Endothelial cell of umbilical vein (primary cell): ENCODE data around the gene EEF2K. TPM values are rescaled to one million over a fixed set of nuclear protein-coding genes. Genes with fewer than 3 reads are reported as not detected.

Experiments
- BruUV-seq: library from RNA; stranded (reverse); fragments of 400-500 nt; replicated peaks from 2 replicates; lab custom pipeline; 2021; lab: Mats Ljungman, UMichigan
- CTCF ChIA-PET: fragments of 300-600, 350-600 bp; sonication (Branson Sonifier 250); formaldehyde crosslinking; loops from one replicate; lab custom pipeline; 2021; ENCODE audit warnings: antibody characterized with exemption, inconsistent platforms; lab: Charles Lee
- POLR2A ChIA-PET: fragments of 300-600, 350-600 bp; sonication (Branson Sonifier 250); formaldehyde crosslinking; loops from one replicate; lab custom pipeline; 2021; ENCODE audit warnings: antibody characterized with exemption, inconsistent platforms; lab: Charles Lee
- DNase-seq: peaks from one replicate; pipeline ENCODE4 v3.0.0-alpha.2; 2011; ENCODE audit warnings: low read depth, low spot score
- FAIRE-seq: peaks from 2 replicates; lab custom pipeline; 2011; peaks lifted over from hg19 to GRCh38; lab: Jason Lieb, UNC
- H2AFZ ChIP-seq: 2 replicates; pipeline ENCODE4 v1.6.0; 2012; ENCODE audit warnings: low read depth, low read length, control low read depth, inconsistent platforms
- H3K27ac ChIP-seq: 2 replicates; pipeline ENCODE4 v1.5.1; 2011; ENCODE audit warnings: low read depth, mild to moderate bottlenecking, control low read depth, low read length, moderate library complexity; ENCODE audit not compliant: insufficient read depth
- H3K27me3 ChIP-seq, 2 experiments: 2 replicates each; pipeline versions ENCODE4 v1.6.0 to v1.6.1; 2011; ENCODE audit warnings: low read length in 2 of 2, mixed read lengths in 1 of 2; ENCODE audit not compliant: control insufficient read depth in 2 of 2, insufficient read depth in 2 of 2
- H3K36me3 ChIP-seq, 2 experiments: 2 replicates in 1 of 2; 3 replicates in 1 of 2; pipeline ENCODE4 v1.5.1; 2011; ENCODE audit warnings: low read length in 2 of 2, mild to moderate bottlenecking in 1 of 2, moderate library complexity in 1 of 2; ENCODE audit not compliant: control insufficient read depth in 2 of 2, insufficient read depth in 2 of 2; ENCODE audit errors: extremely low read depth in 1 of 2
- H3K4me1 ChIP-seq: 3 replicates; pipeline ENCODE4 v1.5.1; 2011; ENCODE audit warnings: mild to moderate bottlenecking, low read length; ENCODE audit not compliant: control insufficient read depth, insufficient read depth; ENCODE audit errors: extremely low read depth
- H3K4me2 ChIP-seq: 2 replicates; pipeline ENCODE4 v1.6.1; 2011; ENCODE audit warnings: low read length, control low read depth, mixed read lengths; ENCODE audit not compliant: insufficient read depth
- H3K4me3 ChIP-seq, 3 experiments: fragments of 200-600 bp in 1 of 3; sonication (generic), shearing (Covaris generic) in 1 of 3; replicated peaks in 1 of 3; 2 replicates each; pipeline ENCODE4 v1.5.1; 2011 to 2016; ENCODE audit warnings: control low read depth in 3 of 3, low read length in 3 of 3, mild to moderate bottlenecking in 2 of 3, inconsistent platforms in 1 of 3, low read depth in 1 of 3, moderate library complexity in 1 of 3; ENCODE audit not compliant: insufficient read depth in 1 of 3
- H3K79me2 ChIP-seq: 2 replicates; pipeline ENCODE4 v1.6.0; 2012; ENCODE audit warnings: low read length, inconsistent platforms; ENCODE audit not compliant: control insufficient read depth, insufficient read depth
- H3K9ac ChIP-seq: replicated peaks from 2 replicates; pipeline ENCODE3; 2011; ENCODE audit warnings: low read length, control low read depth; ENCODE audit not compliant: insufficient read depth; ENCODE audit errors: extremely low read depth
- H3K9me1 ChIP-seq: replicated peaks from 3 replicates; pipeline ENCODE4 v1.6.0; 2011; ENCODE audit warnings: mild to moderate bottlenecking, low read length; ENCODE audit not compliant: control insufficient read depth, insufficient read depth; ENCODE audit errors: extremely low read depth
- H3K9me3 ChIP-seq: replicated peaks from 2 replicates; pipeline ENCODE4 v1.5.1; 2012; ENCODE audit warnings: low read length, inconsistent platforms; ENCODE audit not compliant: control insufficient read depth, insufficient read depth
- H4K20me1 ChIP-seq: replicated peaks from 2 replicates; pipeline ENCODE3; 2011; ENCODE audit warnings: mild to moderate bottlenecking, low read length; ENCODE audit not compliant: control insufficient read depth, insufficient read depth; ENCODE audit errors: extremely low read depth
- EZH2 ChIP-seq: IDR thresholded peaks from 2 replicates; pipeline ENCODE4 v1.6.1; 2012; ENCODE audit warnings: borderline replicate concordance, low read depth, mild to moderate bottlenecking, moderate library complexity, low read length, inconsistent platforms; ENCODE audit not compliant: severe bottlenecking
- FOS ChIP-seq: IDR thresholded peaks from 2 replicates; pipeline ENCODE4 v1.6.1; 2011; ENCODE audit warnings: mild to moderate bottlenecking, low read length, moderate library complexity, borderline replicate concordance; ENCODE audit not compliant: insufficient read depth
- GATA2 ChIP-seq: IDR thresholded peaks from 2 replicates; pipeline ENCODE4 v1.7.0; 2011; ENCODE audit warnings: low read depth, mild to moderate bottlenecking, moderate library complexity, mixed read lengths, low read length; ENCODE audit not compliant: insufficient read length, insufficient read depth
- JUN ChIP-seq: IDR thresholded peaks from 2 replicates; pipeline ENCODE4 v1.6.1; 2011; ENCODE audit warnings: borderline replicate concordance, low read depth; ENCODE audit not compliant: insufficient read length, insufficient read depth
- MYC ChIP-seq: IDR thresholded peaks from one replicate; pipeline ENCODE4 v1.6.1; 2011; ENCODE audit warnings: mild to moderate bottlenecking, low read depth, low read length
- POLR2A ChIP-seq: IDR thresholded peaks from 2 replicates; pipeline ENCODE4 v1.6.1; 2012; ENCODE audit warnings: low read depth, mild to moderate bottlenecking, control low read depth, low read length
- POLR2AphosphoS5 ChIP-seq: IDR thresholded peaks from 2 replicates; pipeline ENCODE4 v1.6.1; 2012; ENCODE audit warnings: low read depth, mild to moderate bottlenecking, control low read depth, low read length, moderate library complexity; ENCODE audit not compliant: insufficient read depth
- dilution Hi-C: fragments of 300-500 bp; cut with MboI; formaldehyde crosslinking; loops from one replicate; pipeline ENCODE4 v1.15.0; 2019; ENCODE audit warnings: low sequenced_read_pairs; ENCODE audit not compliant: extremely low pct_ligation_motif_present
- intact Hi-C: fragments of 100-400 bp; cut with micrococcal nuclease; formaldehyde crosslinking; loops from one replicate; pipeline ENCODE4 v1.10.0; 2022
- polyA plus RNA-seq, 4 experiments: library from polyadenylated mRNA; depleted of rRNA in 3 of 4; stranded (reverse) in 3 of 4; unstranded in 1 of 4; fragments of >200 nt; gene quantifications; 2 replicates each; pipeline versions ENCODE4 v1.2.1 to v1.2.3, GENCODE V29; 2011 to 2012; ENCODE audit warnings: missing spikeins in 1 of 4
- total RNA-seq: library from RNA; stranded (reverse); gene quantifications from 2 replicates; pipeline ENCODE4 v1.2.3, GENCODE V29; 2021
- TF ChIP-seq, protein P1 (sequence below): IDR thresholded peaks from 2 replicates; pipeline ENCODE4 v1.6.1; 2011; ENCODE audit not compliant: insufficient read depth, insufficient read length
- TF ChIP-seq, protein P2 (sequence below), 2 donors: IDR thresholded peaks; 1 replicate in 1 of 2; 2 replicates in 1 of 2; pipeline ENCODE4 v1.5.1; 2011; ENCODE audit warnings: low read length in 2 of 2, mild to moderate bottlenecking in 2 of 2, moderate library complexity in 2 of 2, control low read depth in 1 of 2, inconsistent platforms in 1 of 2, low read depth in 1 of 2; ENCODE audit not compliant: insufficient read depth in 1 of 2; ENCODE audit errors: extremely low read depth in 1 of 2

The EEF2K gene
- total and polyA plus RNA-seq, 2 donors (not counting 3 experiments of a cell fraction or from before 2014, with no cell fraction given) = 16.0 to 48.6 TPM

DNA sequence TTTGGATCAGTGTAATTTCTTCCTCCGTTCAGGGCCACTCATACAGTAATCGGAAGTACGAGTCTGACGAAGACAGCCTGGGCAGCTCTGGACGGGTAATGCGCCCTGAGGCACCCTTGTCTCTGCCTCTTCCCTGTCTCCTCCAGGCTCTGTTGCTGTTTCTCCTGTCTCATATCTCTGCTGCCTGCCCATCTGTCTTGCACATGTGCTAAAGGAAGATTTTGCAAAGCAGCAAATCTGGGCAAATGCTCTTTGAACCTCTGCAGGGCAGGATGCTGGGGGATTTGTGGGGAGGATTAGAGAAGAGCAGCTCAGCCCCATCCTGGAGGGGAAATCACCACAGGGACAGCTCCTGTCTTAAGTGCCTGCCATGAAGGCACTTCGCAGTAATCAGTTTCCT is 58.7 kb downstream of the EEF2K start:
- BruUV-seq = no TSS peak
- Histone ChIP-seq H3K9me3 (no peaks in the 10 kb centered on the region), H3K4me2 (no peak overlapping the region), H3K27ac (no peak overlapping the region), H2AFZ (no peak overlapping the region), H4K20me1 (no peaks in the 10 kb centered on the region), H3K9me1 (no peaks in the 10 kb centered on the region), H3K27me3 (no peaks in the 10 kb centered on the region), H3K4me1 (peaks cover 7% of the 10 kb centered on the region), H3K4me3 (no peak overlapping the region), H3K9ac (no peak overlapping the region), H3K36me3 (peaks cover 6 to 26% of the 10 kb centered on the region in 2 experiments), H3K79me2 (no peaks in the 10 kb centered on the region)
- ChIA-PET CTCF (no interaction called here), POLR2A (no interaction called here)
- no peak for DNase-seq
- FAIRE-seq = no peak
- no peak for TF ChIP-seq EZH2
- intact Hi-C loops (no loop called here), dilution Hi-C loops (no loop called here)

DNA sequence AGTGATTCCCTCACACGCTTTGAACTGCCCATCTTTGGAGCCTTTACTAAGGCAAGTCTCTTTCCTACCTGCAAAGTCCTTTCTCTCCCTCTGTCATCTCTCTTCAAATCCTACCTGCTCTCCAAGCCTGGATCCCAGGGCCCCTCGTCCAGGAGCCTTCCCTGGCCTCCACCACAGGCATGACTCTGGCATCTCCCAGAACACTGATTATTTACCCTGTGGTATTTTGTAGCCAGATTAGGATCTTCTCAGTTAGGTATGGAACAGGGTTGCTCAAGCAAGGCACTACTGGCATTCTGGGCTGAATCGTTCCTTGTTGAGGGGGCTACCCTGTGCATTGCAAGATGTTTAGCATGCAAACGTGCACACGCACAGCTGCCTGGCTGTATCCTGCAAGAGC is 59.3 kb downstream of the EEF2K start:
- no peaks in the 10 kb centered on the region for H4K20me1 ChIP-seq
- no peaks in the 10 kb centered on the region for H3K9me3 ChIP-seq
- POLR2A ChIA-PET = no interaction called here
- CTCF ChIA-PET = no interaction called here
- dilution Hi-C loops (no loop called here), intact Hi-C loops (no loop called here)
- FAIRE-seq = no peak
- no peak overlapping the region for H3K27ac ChIP-seq
- H3K4me2 ChIP-seq = no peak overlapping the region
- no peak overlapping the region for H3K9ac ChIP-seq
- no TSS peak for BruUV-seq
- TF ChIP-seq FOS = no peak
- TF ChIP-seq, protein P1, sequence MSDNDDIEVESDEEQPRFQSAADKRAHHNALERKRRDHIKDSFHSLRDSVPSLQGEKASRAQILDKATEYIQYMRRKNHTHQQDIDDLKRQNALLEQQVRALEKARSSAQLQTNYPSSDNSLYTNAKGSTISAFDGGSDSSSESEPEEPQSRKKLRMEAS = no peak
- no peak for TF ChIP-seq GATA2
- TF ChIP-seq MYC = no peak
- TF ChIP-seq, protein P2, sequence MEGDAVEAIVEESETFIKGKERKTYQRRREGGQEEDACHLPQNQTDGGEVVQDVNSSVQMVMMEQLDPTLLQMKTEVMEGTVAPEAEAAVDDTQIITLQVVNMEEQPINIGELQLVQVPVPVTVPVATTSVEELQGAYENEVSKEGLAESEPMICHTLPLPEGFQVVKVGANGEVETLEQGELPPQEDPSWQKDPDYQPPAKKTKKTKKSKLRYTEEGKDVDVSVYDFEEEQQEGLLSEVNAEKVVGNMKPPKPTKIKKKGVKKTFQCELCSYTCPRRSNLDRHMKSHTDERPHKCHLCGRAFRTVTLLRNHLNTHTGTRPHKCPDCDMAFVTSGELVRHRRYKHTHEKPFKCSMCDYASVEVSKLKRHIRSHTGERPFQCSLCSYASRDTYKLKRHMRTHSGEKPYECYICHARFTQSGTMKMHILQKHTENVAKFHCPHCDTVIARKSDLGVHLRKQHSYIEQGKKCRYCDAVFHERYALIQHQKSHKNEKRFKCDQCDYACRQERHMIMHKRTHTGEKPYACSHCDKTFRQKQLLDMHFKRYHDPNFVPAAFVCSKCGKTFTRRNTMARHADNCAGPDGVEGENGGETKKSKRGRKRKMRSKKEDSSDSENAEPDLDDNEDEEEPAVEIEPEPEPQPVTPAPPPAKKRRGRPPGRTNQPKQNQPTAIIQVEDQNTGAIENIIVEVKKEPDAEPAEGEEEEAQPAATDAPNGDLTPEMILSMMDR (IDR thresholded peaks at IDR 0.05; ENCODE audit: extremely low read depth in 1 of 2, insufficient read depth in 1 of 2, low read depth in 1 of 2, low read length in 2 of 2) = no peak
- no peak for TF ChIP-seq POLR2AphosphoS5
- no peak for TF ChIP-seq EZH2
- no peak for TF ChIP-seq JUN
- TF ChIP-seq POLR2A = no peak
- H3K79me2 ChIP-seq = no peaks in the 10 kb centered on the region
- H3K27me3 ChIP-seq = no peaks in the 10 kb centered on the region
- H3K4me1 ChIP-seq = peaks cover 7% of the 10 kb centered on the region
- no peak overlapping the region for H2AFZ ChIP-seq
- peaks cover 2 to 26% of the 10 kb centered on the region in 2 experiments for H3K36me3 ChIP-seq
- no peak overlapping the region for H3K4me3 ChIP-seq
- DNase-seq = no peak
- H3K9me1 ChIP-seq = no peaks in the 10 kb centered on the region
